GM21360 (cell line): Measurements from ENCODE around the gene MAP3K15.

Experiments used
- ATAC-seq: cut with Tn5 transposase; IDR thresholded peaks from one replicate; pipeline ENCODE4 v1.9.1; 2021; ENCODE audit warnings: mild to moderate bottlenecking, moderate library complexity; ENCODE audit not compliant: unreplicated experiment

MAP3K15 gene

GRCh38 chrX:19514791-19515614 lies at the start of gene MAP3K15:
TSS of gene MAP3K15 (minus strand) at chrX:19515508. CDS start at chrX:19515261, 247 bp downstream.
- no peak for ATAC-seq

GRCh38 chrX:19564606-19565005 lies 49.3 kb upstream of the MAP3K15 start:
- no peak for ATAC-seq

- peak; percentile 57 for ATAC-seq
Measured at GRCh38 chrX:19563746-19564145, 48.4 kb upstream of the MAP3K15 start.

- ATAC-seq = peak; percentile 55
Measured at GRCh38 chrX:19563327-19563726, 48.0 kb upstream of the MAP3K15 start.

GRCh38 chrX:19560611-19561010 lies 45.3 kb upstream of the MAP3K15 start:
- ATAC-seq = no peak

GRCh38 chrX:19557822-19558221 lies 42.5 kb upstream of the MAP3K15 start:
- ATAC-seq = no peak

GRCh38 chrX:19556202-19556601 lies 40.9 kb upstream of the MAP3K15 start:
- ATAC-seq = no peak

- no peak for ATAC-seq
Measured at GRCh38 chrX:19555683-19556082, 40.4 kb upstream of the MAP3K15 start.

GRCh38 chrX:19555236-19555635 lies 39.9 kb upstream of the MAP3K15 start:
- no peak for ATAC-seq

GRCh38 chrX:19554786-19555185 lies 39.5 kb upstream of the MAP3K15 start:
- ATAC-seq = no peak

- no peak for ATAC-seq
Measured at GRCh38 chrX:19552793-19553192, 37.5 kb upstream of the MAP3K15 start.

GRCh38 chrX:19549838-19550237 lies 34.5 kb upstream of the MAP3K15 start:
- ATAC-seq = no peak

GRCh38 chrX:19548934-19549333 lies 33.6 kb upstream of the MAP3K15 start:
- no peak for ATAC-seq

- no peak for ATAC-seq
Measured at GRCh38 chrX:19548279-19548678, 33.0 kb upstream of the MAP3K15 start.

- no peak for ATAC-seq
Measured at GRCh38 chrX:19545651-19546050, 30.3 kb upstream of the MAP3K15 start.

- no peak for ATAC-seq
Measured at GRCh38 chrX:19544693-19545305, 29.5 kb upstream of the MAP3K15 start.

GRCh38 chrX:19543951-19544381 lies 28.7 kb upstream of the MAP3K15 start:
- ATAC-seq = no peak

- ATAC-seq = no peak
Measured at GRCh38 chrX:19543020-19543715, 27.9 kb upstream of the MAP3K15 start.

GRCh38 chrX:19541931-19542330 lies 26.6 kb upstream of the MAP3K15 start:
- ATAC-seq = no peak

- no peak for ATAC-seq
Measured at GRCh38 chrX:19541196-19541595, 25.9 kb upstream of the MAP3K15 start.

GRCh38 chrX:19540076-19540475 lies 24.8 kb upstream of the MAP3K15 start:
- ATAC-seq = no peak

- ATAC-seq = no peak
Measured at GRCh38 chrX:19539665-19540064, 24.4 kb upstream of the MAP3K15 start.
